Hypothalamus (tissue), 51 donors: ENCODE data around the gene KRTAP12-3.
"Not testable (repeated sequence)": the region's sequence is repeated elsewhere in the genome, so short reads cannot be mapped to it uniquely, and the experiment has no call there.

Experiments
- DNase-seq, 51 donors: peaks; one replicate each; lab custom pipeline; 2025; lab: John Stamatoyannopoulos, UW

The KRTAP12-3 gene

GRCh38 chr21:44657635-44658540, at the start of gene KRTAP12-3:
Gene KRTAP12-3, plus strand, starts transcription at chr21:44657932. Its CDS starts 48 bp downstream, at chr21:44657980.
- no peak for DNase-seq

- DNase-seq = no peak
Observed at GRCh38 chr21:44609193-44609592, 48.5 kb upstream of the KRTAP12-3 start.

GRCh38 chr21:44610157-44610843, 47.4 kb upstream of the KRTAP12-3 start:
- DNase-seq = not testable (repeated sequence)

GRCh38 chr21:44611551-44611950, 46.2 kb upstream of the KRTAP12-3 start:
- DNase-seq = no peak

- no peak for DNase-seq
Observed at GRCh38 chr21:44612029-44612486, 45.7 kb upstream of the KRTAP12-3 start, which contains the start of gene KRTAP10-8. Gene KRTAP10-8, plus strand, starts transcription at chr21:44612079. Its CDS starts 22 bp downstream, at chr21:44612101.

GRCh38 chr21:44612669-44613229, 45.0 kb upstream of the KRTAP12-3 start:
- no peak for DNase-seq

GRCh38 chr21:44613386-44614155, 44.2 kb upstream of the KRTAP12-3 start:
- no peak for DNase-seq

GRCh38 chr21:44614161-44614631, 43.5 kb upstream of the KRTAP12-3 start:
- no peak for DNase-seq

GRCh38 chr21:44614961-44615391, 42.8 kb upstream of the KRTAP12-3 start:
- DNase-seq = no peak

- DNase-seq = no peak
Observed at GRCh38 chr21:44615466-44615865, 42.3 kb upstream of the KRTAP12-3 start.

GRCh38 chr21:44615911-44616590, 41.7 kb upstream of the KRTAP12-3 start:
- DNase-seq = no peak

GRCh38 chr21:44616591-44616926, 41.2 kb upstream of the KRTAP12-3 start:
- no peak for DNase-seq

GRCh38 chr21:44617071-44617501, 40.6 kb upstream of the KRTAP12-3 start:
- DNase-seq = no peak

- DNase-seq = peak in 3 of 51 donors; percentile 3 to 6 (median 4)
Observed at GRCh38 chr21:44618504-44618903, 39.2 kb upstream of the KRTAP12-3 start.

GRCh38 chr21:44618909-44619308, 38.8 kb upstream of the KRTAP12-3 start:
- DNase-seq = no peak

GRCh38 chr21:44619886-44620285, 37.8 kb upstream of the KRTAP12-3 start:
- no peak for DNase-seq

GRCh38 chr21:44623575-44623974, 34.2 kb upstream of the KRTAP12-3 start:
- no peak for DNase-seq

GRCh38 chr21:44625756-44626155, 32.0 kb upstream of the KRTAP12-3 start:
- no peak for DNase-seq

- no peak for DNase-seq
Observed at GRCh38 chr21:44626262-44626661, 31.5 kb upstream of the KRTAP12-3 start.

GRCh38 chr21:44626673-44627143, 31.0 kb upstream of the KRTAP12-3 start, which contains the start of gene KRTAP10-9:
Gene KRTAP10-9, plus strand, starts transcription at chr21:44627093. Its CDS starts 79 bp downstream, at chr21:44627172.
- no peak for DNase-seq
